ENCODE data around the gene SEC24D. TPM values are rescaled to one million over a fixed set of nuclear protein-coding genes. Genes with fewer than 3 reads are reported as not detected.

SEC24D gene
- total and polyA plus RNA-seq, 11 donors: 3.1 to 36.4 (median 14.8) TPM

DNA sequence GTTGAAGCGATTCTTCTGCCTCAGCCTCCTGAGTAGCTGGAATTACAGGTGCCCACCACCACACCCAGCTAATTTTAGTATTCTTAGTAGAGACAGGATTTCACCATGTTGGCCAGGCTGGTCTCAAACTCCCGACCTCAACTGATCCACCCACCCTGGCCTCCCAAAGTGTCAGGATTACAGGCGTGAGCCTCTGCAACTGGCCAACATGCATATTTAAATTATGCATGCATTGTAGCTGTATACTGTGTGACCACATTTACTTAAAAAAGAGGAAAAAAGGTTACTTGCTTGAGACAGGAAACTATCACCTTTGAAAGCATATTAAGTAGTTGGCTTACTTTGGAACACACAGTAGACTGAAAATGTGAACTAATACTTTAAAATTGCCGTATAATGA lies 121.2 kb downstream of the SEC24D start:
- no peak for ATAC-seq
- no peaks in the 10 kb centered on the region for H3K27me3 ChIP-seq
- H3K9me3 ChIP-seq: no peaks in the 10 kb centered on the region
- DNase-seq: no peak
- WGBS, 4 donors: 94 to 96% (median 94%) methylated on average over 4 of the region's 4 CpGs
- H3K36me3 ChIP-seq: peaks cover 0 to 60% (median 35%) of the 10 kb centered on the region in 9 donors
- H3K4me3 ChIP-seq: no peak overlapping the region
- no peaks in the 10 kb centered on the region for H3K4me1 ChIP-seq
- no peak overlapping the region for H3K27ac ChIP-seq
- intact Hi-C loops (cut with DNase I): no loop called here
- TF ChIP-seq POLR2A (IDR thresholded peaks at IDR 0.05): no peak
- TF ChIP-seq, protein P1, sequence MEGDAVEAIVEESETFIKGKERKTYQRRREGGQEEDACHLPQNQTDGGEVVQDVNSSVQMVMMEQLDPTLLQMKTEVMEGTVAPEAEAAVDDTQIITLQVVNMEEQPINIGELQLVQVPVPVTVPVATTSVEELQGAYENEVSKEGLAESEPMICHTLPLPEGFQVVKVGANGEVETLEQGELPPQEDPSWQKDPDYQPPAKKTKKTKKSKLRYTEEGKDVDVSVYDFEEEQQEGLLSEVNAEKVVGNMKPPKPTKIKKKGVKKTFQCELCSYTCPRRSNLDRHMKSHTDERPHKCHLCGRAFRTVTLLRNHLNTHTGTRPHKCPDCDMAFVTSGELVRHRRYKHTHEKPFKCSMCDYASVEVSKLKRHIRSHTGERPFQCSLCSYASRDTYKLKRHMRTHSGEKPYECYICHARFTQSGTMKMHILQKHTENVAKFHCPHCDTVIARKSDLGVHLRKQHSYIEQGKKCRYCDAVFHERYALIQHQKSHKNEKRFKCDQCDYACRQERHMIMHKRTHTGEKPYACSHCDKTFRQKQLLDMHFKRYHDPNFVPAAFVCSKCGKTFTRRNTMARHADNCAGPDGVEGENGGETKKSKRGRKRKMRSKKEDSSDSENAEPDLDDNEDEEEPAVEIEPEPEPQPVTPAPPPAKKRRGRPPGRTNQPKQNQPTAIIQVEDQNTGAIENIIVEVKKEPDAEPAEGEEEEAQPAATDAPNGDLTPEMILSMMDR (IDR thresholded peaks at IDR 0.05): no peak

DNA sequence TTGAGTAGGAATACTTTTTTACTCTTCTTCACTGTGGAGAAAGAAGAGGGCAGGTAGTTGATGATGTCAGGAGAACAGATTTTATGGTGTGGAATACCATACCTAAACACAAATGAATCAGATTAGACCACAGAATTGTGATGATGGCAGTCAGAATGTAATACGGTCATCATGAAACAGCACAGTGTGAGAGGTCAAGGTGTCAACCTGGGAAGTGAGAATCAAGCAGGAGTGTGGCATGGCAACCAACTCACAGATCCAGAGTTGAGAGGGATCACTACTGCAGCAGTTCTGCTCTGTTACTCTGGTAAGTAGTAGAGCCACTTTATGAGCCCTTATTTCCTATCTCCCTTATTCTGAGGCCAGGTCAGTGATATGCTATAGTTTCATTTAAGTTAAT lies 123.1 kb downstream of the SEC24D start:
- Histone ChIP-seq H3K27me3 (no peaks in the 10 kb centered on the region), H3K9me3 (no peaks in the 10 kb centered on the region), H3K4me3 (no peak overlapping the region), H3K4me1 (no peaks in the 10 kb centered on the region), H3K36me3 (peaks cover 0 to 75% (median 51%) of the 10 kb centered on the region in 9 donors), H3K27ac (no peak overlapping the region)
- ATAC-seq (no peak), DNase-seq (no peak)
- intact Hi-C loops (cut with DNase I): no loop called here
- no peak for TF ChIP-seq POLR2A (IDR thresholded peaks at IDR 0.05)
- TF ChIP-seq, protein P1 (IDR thresholded peaks at IDR 0.05): no peak
- WGBS, 4 donors: 77 to 94% (median 82%) methylated on average over 1 of the region's 1 CpG

DNA sequence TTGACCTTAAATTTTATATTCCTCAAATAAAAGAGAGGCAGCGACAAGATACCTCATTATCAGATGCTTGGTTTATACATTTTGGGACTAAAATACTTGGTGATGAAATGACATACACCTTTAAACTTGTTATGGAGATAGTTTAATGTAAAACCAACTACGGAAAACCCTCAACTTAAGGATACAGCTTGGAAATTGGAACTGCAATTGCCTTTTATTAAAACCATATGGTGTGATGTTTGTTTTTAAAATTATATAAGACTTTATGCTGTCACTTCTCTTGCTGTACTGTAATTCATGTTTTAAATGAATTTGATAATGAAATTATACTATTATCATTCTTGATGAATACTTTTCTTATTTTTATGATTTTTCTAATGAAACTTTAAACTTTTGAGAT lies 124.9 kb downstream of the SEC24D start:
- DNase-seq: no peak
- intact Hi-C loops (cut with DNase I): no loop called here
- TF ChIP-seq POLR2A (IDR thresholded peaks at IDR 0.05): no peak
- TF ChIP-seq, protein P1 (IDR thresholded peaks at IDR 0.05): no peak
- Histone ChIP-seq H3K9me3 (no peaks in the 10 kb centered on the region), H3K36me3 (peaks cover 0 to 89% (median 62%) of the 10 kb centered on the region in 9 donors), H3K4me3 (no peak overlapping the region), H3K27me3 (no peaks in the 10 kb centered on the region), H3K4me1 (no peaks in the 10 kb centered on the region), H3K27ac (no peak overlapping the region)
- 92 to 97% (median 94%) methylated on average over 2 of the region's 2 CpGs for WGBS, 4 donors
- no peak for ATAC-seq

DNA sequence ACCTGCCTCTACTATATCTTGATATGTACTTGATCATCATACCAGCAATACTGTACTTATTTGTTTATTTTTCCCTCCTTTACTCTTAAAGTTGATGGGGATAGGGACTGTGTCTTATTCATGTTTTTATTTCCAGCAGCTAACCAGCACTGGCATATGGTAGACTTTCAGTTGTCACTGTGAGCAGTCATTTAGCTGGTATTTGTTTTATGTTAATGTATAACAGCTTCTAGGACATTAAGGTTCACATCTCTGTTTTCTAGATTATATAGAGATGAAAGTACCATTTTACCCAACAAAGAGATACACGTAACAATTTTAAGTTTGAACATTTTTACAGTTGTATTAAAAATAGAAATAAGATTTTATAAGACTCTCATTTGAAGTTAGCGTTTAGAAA lies 132.8 kb downstream of the SEC24D start:
- H3K4me1 ChIP-seq: no peaks in the 10 kb centered on the region
- no peaks in the 10 kb centered on the region for H3K27me3 ChIP-seq
- ATAC-seq: no peak
- H3K4me3 ChIP-seq: no peak overlapping the region
- H3K9me3 ChIP-seq: no peaks in the 10 kb centered on the region
- H3K36me3 ChIP-seq: peaks cover 0 to 100% (median 93%) of the 10 kb centered on the region in 9 donors
- TF ChIP-seq, protein P1 (IDR thresholded peaks at IDR 0.05): no peak
- no peak for TF ChIP-seq POLR2A (IDR thresholded peaks at IDR 0.05)
- H3K27ac ChIP-seq: no peak overlapping the region
- 49 to 99% (median 98%) methylated on average over 2 of the region's 2 CpGs for WGBS, 4 donors
- intact Hi-C loops (cut with DNase I): no loop called here
- DNase-seq: no peak

Data from heart left ventricle (tissue), 16 donors.